Stimulated activated CD8-positive, alpha-beta memory T cell treated with anti-CD3 and anti-CD28 coated beads, Interleukin-4, amount 100 ng/mL, for 24 hours (primary cell): Measurements from ENCODE around the gene NLGN4X.

Experiments
- DNase-seq: peaks from one replicate; pipeline ENCODE4 v3.0.0-alpha.2; 2020; ENCODE audit warnings: low read depth

NLGN4X gene

DNA sequence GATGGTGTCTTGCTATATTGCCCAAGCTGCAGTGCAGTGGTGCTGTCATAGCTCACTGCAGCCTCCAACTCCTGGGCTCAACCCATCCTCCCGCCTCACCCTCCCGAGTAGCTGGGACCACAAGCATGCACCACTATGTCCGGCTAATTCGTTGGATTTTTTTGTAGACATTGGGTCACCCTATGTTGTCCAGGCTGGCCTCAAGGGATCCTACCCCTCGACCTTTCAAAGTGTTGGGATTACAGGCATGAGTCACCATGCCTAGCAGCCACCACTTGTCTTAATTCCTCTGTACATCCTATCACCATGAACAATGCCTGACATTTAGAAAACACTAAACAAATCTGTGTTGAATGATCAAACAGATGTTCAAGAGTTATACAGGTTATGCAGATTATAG, 76.7 kb downstream of the NLGN4X start:
- DNase-seq: no peak

DNA sequence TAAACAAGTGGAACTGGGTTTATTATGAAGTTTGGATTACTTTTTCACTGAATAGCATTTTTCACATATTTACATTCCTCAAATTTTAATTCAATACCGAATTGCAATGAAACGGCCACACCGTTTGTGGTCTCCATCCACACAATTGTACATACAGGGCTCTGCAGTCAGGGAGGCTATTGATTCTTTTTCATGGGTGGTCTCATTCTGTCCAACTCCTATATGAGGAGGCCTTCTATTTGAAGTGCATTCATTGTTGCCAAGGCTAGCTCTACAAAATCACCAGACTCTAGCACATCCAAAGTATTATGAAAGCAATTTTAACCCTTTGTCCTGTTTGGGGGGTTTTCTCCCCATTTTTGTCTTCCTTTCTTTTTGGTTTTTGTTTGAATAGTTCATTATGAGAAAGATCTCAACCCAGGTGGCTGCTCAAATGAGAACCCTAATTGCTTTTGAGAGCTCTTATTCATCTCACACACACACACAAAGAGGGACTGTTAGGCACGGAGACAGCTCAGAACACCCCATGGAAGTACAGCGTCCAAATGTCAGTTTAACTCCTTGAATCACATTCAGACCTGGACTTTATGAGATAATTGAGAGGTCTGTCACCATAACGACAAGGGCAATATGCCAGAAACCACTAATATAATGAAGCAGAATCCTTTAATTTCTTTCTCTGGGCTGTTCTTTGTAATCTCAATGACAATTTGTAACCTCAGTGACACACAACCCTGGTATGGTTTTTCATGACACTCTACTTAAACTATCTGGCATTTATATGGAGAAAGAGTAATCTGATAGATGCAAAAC, 79.4 kb downstream of the NLGN4X start:
- no peak for DNase-seq

DNA sequence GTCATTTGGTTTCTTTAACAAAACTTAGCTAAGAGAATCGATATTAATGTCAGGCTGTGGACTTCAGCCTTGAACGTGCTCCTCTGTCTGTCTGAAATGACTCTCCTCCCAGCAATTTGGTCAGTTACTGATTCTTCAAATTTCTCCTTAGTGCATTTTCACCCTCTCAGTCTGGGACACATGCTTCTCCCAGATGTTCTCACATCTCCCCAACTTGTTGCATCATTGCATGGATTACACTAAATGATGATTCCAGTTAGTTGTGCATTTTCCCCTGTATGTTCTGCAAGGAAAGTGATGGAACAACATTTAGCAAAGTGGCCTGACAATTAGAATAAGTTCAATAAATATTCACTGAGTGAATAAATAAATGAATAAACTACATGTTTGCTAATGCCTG, 94.4 kb downstream of the NLGN4X start:
- no peak for DNase-seq

DNA sequence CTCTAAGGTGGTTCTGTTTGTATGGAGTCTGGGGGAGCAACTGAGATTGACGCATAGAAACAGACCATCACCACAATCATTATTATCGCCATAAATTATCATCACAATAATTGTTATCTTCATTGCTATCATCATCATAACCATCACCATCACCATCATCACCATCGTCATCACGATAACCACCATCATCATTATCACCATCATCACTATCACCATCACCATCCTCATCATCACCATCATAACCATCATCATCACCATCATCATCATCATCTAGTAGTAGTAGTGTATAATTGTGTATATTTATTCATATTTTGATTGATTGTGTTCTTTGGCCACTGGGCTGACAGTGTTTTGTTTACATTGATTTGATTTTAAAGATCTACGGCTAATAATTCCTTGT, 95.7 kb downstream of the NLGN4X start:
- no peak for DNase-seq

DNA sequence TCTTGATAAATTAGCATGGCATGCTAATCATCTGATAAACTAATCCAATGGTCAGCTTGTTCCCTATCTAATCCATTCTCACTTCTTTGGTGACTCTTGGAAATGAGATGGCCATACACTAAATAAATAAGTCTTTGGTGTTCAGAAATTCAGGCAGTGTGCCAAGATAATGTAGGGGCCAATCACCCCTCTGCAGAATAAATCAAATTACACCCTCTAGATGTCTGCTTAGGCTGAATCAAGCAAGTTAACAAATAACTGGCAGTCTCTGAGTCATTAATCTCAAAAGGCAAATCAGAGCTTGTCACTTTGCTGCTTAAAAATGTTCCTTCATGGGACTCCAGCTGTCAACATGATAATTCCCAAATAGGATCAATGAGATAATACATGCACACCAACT, 97.4 kb downstream of the NLGN4X start:
- DNase-seq: no peak

DNA sequence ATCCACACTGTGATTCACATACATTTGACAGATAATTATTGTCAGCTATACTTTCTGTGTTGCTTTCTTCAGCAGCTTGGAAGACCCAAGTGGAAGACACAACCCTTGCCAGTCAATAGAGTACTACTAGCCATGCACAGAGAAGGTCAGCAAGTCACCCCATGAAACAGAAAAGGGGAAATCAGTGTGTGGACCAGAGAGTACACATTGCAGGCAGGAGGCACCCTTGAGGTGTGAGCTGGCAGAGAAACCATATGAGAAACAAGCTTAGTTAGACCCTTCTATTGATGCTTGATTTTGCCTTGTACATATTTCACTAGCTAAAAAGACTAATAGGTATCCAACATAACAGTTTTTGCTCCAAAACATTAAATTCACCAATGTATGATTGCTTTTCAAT, 99.5 kb downstream of the NLGN4X start:
- no peak for DNase-seq

DNA sequence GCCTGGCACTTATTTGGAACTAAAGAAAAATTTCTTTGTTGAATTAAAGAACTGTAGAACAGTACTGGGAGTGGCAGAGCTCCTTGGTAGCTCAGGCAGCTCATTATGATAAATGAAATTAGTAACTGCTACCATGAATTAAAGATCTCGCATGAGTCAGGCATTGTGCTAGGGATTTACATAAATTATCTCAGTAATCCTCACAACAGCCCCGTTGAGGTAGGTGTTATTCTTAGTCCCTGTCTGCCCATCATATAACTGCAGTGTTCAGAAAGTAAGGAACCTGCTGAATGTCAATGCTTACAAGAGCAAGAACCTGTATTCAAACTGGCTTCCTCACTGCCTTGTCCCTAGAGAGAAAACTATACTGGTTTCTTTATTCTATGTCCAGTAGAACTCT, 108.3 kb downstream of the NLGN4X start:
- DNase-seq: no peak

DNA sequence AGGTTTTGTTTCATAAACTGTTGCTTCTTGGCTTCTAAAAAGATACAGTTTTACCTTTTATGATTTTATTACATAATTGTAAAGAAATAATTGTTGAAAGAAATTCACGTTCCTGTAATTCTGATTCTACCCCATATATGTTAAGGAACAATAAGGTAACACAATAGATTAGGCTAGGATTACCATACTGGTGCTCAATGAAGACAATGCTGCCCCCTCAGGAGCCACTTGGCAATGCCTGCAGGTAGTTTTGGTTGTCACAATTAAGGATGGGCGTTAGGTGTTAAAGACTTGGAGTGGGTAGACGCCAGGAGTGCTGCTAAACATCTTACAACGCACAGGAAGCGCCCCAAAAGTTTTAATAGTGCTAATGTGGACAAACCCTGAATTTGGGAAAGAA, 133.2 kb downstream of the NLGN4X start:
- DNase-seq: no peak

DNA sequence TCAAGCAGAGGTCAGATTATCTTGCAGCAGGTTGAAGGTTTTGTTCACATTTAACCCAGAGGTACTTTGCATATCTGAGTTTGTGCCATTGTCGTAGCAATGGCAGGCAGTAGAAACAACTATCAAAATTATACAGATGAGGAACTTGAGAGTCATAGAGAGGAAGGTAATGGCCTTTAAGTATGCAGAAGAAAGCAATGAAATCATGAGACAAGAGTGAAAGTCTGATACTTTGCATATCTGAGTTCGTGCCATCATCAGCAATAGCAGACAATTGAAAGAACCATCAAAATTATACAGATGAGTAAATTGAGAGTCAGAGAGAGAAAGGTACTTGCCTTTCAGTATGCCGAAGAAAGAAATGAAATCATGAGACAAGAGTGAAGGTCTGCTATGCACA, 154.1 kb downstream of the NLGN4X start:
- no peak for DNase-seq

DNA sequence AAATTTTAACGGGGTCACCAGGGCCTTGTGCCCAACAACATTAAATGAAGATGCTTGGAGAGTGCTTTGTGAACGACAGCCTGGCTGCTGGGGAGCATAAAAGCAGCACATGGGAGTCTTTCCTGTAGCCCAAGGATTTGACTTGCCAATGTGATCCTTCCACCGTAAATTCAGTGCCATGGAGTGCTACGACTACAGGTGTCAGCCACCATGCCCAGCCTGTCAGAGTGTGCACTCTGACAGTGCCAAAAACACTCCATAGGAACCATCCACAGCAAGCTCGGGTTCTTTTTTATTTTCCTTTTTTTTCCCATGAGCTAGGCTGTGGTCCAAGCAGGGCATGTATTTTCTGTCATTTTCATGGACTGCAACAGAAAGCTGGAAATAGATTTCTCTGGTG, 156.9 kb downstream of the NLGN4X start:
- no peak for DNase-seq

DNA sequence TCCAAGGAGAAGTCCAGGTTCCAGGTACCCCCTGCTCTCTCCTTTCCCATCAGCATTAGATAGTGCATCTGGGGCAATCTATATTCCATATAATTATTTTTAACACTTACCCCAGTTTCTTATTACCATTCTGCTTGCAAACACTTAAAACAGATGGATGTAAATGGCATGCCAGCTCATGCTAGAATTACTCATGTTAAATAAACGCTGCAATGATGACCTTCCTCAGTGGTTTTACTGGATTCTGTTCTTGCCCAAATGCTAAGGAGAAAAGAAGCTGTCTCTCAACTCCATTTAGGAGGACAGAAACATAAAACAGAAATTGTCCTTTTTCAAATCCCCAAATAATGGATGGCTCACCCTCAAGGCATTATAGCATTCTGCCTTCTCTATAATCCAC, 161.1 kb downstream of the NLGN4X start:
- DNase-seq: no peak

DNA sequence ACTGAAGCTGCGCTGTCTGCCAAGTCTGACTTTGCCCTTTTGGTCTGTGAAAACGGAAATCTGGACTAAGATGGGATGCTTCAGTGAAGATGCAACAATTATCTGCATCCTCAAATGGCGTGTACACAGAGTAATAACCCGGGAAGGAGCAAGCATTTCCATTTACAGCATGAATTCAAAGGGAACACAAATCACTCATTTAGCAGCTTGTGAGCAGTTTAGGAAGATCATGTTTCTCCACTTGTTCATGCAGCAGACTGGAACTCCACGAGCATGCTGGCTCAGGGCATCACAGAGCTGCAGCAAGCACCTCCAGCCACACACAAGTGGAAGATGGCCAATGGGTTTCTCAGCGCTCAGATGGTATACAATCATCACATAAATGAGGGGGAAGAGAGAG, 175.5 kb downstream of the NLGN4X start:
- DNase-seq: no peak

DNA sequence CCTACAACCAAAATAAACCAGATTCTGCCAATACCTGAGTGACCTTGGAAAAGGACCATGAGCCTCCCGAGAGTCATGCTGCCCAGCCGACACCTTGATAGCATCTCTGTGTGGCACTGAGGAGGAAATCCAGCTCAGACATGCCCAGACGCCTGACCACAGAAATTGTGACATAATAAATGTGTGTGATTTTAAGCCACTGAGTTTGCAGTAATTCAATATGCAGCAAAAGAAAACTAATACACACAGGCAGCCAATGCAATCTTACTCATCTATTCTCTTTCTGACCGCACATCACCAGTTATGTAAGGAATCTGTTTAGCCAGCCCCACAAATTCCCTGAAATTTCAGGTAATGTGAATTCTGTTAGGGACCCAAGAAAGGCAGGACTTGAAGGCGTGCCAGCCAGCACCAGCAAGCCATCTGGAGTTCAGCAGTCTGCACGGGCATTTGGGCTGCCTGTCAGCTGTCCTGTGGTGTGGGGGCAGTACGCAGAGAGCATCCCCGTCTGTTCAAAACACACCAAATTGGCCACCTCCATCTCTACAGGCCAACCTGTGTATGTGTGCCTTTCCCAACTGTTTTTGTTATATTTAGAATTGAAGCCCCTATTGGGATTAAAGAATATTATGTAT, 176.4 kb downstream of the NLGN4X start:
- no peak for DNase-seq

DNA sequence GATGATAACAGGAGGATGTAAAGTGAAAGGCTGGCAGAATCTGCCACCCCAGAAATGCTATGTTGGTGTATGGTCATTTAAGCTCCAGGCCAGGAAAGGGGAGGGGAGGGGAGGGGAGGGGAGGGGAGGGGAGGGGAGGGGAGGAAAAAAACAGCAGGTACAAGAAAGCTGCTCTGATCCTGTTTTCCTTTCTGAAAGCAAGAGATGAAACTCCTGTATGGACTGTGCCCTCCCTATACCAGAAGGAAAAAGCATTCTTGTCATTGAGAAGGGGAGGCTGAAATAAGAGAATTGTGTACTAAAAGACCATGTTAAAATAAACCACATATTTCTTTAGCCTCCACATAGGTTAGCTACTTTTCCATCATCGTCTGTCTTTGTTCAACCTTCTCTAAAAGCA, 179.5 kb downstream of the NLGN4X start:
- no peak for DNase-seq

DNA sequence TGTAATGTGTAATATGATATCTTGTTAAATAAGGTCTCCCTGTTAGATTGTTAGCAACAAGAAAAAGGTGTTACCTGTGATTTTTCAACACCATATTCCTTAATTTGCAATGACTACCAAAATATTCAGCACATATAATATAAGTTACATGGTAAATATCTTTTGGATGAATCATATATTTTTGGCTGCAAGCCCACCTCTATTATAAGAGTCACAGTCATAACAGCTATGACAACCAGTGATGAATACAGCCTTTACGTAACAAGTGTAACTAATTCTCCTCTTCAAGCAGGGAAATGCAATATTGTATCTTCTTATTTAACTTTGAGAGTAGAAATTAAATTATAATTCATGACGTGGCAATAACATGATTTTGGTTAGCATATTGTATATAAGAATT, 187.0 kb downstream of the NLGN4X start:
- DNase-seq: no peak

DNA sequence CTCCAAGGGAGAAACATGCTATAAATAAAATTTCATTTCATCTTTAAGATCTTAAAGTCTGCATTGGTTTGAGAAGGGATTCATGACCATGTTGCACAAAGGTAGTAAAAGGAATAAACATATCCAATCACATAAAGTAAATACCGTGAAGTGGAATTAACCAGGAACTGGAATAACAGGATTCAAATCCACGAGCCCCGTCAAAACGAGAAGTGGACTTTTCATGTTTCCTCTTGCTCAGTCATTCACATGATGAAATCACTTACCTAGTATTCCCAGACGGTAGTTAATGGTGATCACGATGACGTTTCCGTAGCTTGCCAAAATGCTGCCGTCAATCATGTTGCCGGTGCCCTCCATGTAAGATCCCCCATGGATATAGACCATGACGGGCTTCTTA, 199.7 kb downstream of the NLGN4X start:
- no peak for DNase-seq

DNA sequence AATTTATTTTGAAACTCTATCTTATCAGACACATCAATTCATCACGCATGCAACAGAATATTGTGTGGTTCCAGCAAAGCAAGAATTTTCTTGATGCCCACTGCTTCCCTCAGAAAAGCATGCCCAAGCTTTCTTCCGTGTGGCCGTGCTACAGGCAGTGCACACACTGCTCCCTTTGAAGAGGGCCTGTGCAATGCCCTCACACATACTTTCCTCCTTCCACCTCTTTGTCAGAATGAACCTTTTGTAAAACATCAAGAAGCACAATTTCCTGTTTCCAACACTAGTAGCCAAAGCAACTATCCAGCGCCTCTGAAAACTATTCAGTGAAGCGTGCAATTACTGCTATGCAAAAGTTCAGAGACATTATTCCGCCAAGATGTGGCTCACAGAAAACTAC, 201.7 kb downstream of the NLGN4X start:
- no peak for DNase-seq

DNA sequence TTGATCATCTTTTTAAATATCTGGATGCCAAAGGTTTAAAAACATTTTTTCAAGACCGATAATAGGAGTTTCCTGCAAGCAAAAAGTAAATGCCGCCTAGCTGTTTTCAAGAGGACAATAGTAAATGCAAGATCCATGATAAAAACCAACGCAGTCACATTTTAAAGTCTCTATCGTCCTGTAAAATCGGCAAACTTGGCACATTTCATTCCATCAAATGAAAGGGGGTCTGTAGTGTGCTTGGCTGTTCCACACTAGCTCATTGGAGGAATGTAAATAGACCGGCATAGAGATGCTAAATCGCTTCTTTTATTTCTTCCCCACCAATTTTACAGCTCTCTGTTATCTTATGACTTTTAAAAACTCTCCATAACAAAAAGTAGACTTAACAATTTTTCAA, 202.2 kb downstream of the NLGN4X start:
- DNase-seq: no peak

DNA sequence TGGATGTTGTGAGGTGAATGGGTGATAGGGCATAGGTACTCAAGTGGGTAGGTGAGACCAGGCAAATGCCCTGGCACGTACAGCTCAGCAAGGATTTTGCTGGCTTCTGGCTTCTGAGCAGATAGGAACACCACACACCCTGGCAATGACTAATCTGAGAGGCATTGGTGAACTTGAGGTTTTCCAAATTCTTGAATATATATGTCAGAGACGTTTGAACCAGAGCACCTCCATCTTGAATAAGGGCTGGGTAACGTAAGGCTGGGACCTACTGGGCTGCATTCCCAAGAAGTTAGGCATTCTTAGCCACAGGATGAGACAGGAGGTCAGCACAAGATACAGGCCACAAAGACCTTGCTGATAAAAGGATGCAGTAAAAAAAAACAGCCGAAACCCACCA, 204.5 kb downstream of the NLGN4X start:
- DNase-seq: no peak

DNA sequence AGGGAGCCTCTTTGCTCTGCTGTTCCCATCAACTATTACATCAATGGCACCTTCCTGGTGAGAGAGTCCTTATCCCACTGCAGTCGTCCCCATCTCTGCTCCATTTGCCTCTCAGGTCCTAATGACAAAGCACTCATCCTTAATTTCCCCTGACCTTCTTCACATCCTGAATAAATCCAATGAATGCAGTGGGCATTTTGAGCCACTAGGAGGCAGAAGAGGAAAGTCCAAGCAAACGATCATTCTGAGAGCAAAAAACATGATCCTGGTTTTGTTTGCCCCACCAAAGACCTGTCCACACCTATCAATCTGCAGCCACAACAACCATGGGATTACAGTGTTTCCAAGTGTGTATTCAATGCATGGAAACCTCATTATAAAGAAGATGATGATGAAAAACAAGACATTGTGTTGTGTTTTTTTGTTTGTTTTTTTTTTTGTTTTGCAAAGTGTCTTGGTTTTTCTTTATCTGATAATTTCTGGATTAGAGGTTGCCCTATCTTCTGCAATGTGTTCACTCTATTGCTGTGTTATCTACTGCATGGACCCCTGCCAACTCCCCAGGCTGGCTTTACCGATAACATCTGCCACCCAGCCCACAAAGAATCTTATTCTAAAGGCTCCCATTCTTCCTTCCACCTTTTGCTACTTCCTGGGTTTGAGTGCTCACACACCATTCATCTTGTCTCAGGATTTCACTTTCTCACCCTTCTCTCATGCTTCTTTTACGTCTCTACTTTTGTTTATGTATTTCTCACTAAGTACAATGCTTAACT, 207.2 kb downstream of the NLGN4X start:
- no peak for DNase-seq

DNA sequence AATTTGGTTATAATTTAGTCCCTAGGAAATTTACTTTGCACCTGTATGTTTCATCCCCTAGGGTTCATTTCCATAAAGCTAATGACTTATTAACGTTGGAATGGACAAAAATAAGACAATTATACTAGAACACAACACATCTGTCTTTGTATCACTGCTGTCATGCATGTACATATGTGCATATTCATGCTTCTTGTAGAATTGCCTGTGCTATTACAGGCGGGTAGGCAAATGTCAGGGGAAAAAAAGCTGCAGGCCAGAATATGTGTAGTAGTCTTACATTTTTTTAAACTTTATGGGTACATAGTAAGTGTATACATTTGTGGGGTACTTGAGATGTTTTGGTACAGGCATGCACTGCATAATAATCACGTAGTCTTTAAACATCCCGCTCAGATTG, 209.6 kb downstream of the NLGN4X start:
- DNase-seq: no peak

DNA sequence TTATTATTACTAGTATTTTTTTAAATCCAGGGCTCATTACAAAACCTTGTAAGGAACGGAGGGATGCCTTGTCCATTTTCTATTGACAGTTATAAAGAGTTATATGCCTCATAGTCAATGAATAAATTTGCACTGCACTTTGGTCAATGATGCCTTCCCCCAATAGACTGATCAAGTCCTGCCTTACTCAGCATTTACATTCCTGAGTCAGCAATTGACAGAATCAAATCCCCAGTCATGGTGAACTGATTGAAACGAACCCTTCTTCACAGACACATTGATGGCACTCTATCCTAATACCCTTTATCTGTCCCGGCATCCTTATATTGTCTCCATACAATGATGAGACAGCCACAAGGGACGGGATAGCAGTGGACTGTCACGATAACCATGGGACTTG, 213.2 kb downstream of the NLGN4X start:
- no peak for DNase-seq

DNA sequence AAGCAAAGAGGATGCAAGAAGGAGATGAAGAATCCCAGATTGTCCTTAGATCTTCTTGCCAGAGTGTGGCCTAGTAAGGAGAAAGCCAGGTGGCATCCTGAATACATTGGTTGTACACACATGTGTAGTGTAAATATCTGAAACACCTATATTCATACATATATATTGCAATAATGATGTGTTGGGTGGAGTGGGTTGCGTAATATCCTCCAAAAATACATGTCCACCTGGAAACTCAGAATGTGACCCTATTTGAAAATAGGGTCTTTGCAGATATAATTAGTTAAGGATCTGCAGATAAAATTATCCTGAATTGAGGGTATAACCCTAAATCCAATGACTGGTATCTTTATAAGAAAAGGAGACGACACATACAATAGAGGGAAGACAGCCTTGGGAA, 216.3 kb downstream of the NLGN4X start:
- no peak for DNase-seq
